ENCODE measurements around the gene MTHFD2L. TPM values are rescaled to one million over a fixed set of nuclear protein-coding genes. Genes with fewer than 3 reads are reported as not detected.

Gene MTHFD2L
- total RNA-seq, 1 experiment from 2014 or later, result 11.6 TPM

DNA sequence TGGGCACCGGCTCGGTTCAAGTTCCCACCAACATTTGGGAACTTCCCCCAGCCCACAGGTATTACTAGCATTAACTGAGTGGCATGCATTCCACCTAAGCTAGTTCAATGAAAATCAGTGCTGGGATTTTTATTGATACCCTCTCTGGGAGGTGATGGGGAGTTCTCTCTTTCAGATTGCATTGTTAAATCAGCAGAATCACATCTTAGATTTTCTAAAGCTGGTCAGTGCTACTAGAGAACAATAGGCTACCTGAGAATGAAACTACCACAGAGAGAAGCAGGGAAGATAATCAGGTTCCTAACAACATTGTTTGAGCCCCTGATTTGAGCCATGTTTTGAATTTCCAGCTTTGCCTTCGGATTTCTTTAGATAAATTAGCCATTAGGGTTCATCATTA is 166.3 kb downstream of the MTHFD2L start:
- H3K36me3 Mint-ChIP-seq (ENCODE audit: insufficient read depth in 1 of 3, low read depth in 3 of 3), result peaks cover 0 to 3% (median 0%) of the 10 kb centered on the region in 3 experiments; a peak in 1 of 7 replicates
- TF ChIP-seq, protein P1, sequence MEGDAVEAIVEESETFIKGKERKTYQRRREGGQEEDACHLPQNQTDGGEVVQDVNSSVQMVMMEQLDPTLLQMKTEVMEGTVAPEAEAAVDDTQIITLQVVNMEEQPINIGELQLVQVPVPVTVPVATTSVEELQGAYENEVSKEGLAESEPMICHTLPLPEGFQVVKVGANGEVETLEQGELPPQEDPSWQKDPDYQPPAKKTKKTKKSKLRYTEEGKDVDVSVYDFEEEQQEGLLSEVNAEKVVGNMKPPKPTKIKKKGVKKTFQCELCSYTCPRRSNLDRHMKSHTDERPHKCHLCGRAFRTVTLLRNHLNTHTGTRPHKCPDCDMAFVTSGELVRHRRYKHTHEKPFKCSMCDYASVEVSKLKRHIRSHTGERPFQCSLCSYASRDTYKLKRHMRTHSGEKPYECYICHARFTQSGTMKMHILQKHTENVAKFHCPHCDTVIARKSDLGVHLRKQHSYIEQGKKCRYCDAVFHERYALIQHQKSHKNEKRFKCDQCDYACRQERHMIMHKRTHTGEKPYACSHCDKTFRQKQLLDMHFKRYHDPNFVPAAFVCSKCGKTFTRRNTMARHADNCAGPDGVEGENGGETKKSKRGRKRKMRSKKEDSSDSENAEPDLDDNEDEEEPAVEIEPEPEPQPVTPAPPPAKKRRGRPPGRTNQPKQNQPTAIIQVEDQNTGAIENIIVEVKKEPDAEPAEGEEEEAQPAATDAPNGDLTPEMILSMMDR (conservative IDR thresholded peaks at IDR 0.05), result no peak
- Histone ChIP-seq H3K27ac (ENCODE audit: insufficient read length, low read depth, low read length) (no peak overlapping the region), H3K14ac (ENCODE audit: insufficient read depth, low read length) (no peak overlapping the region), H3K4me1 (ENCODE audit: insufficient read depth, low read length) (peaks cover 3% of the 10 kb centered on the region; the same call in 1 of the 2 replicates), H2BK120ac (ENCODE audit: low read depth, low read length, poor library complexity, severe bottlenecking) (no peak overlapping the region), H3K4ac (ENCODE audit: low read depth, low read length) (no peak overlapping the region), H3K4me2 (ENCODE audit: insufficient read depth, insufficient read length, low read length) (no peak overlapping the region), H3K9me3 (ENCODE audit: control insufficient read depth, low read depth, low read length) (no peaks in the 10 kb centered on the region), H2BK12ac (ENCODE audit: insufficient read length, low read depth, low read length) (no peak overlapping the region), H2AK5ac (ENCODE audit: insufficient read length, low read length) (no peak overlapping the region), H2BK20ac (ENCODE audit: low read depth, low read length, poor library complexity, severe bottlenecking) (no peak overlapping the region), H3T11ph (ENCODE audit: low read length) (no peak overlapping the region), H3K23ac (ENCODE audit: insufficient read length, low read depth, low read length) (no peak overlapping the region), H3K18ac (ENCODE audit: insufficient read length, low read depth, low read length) (no peak overlapping the region), H3K56ac (ENCODE audit: insufficient read length, low read depth, low read length) (no peak overlapping the region), H2BK5ac (ENCODE audit: insufficient read length, low read length) (no peak overlapping the region), H2AFZ (ENCODE audit: low read length) (no peak overlapping the region), H3K9ac (ENCODE audit: extremely low read depth, insufficient read length, low read length) (no peak overlapping the region), H4K5ac (ENCODE audit: insufficient read length, low read depth, low read length) (no peak overlapping the region), H3K79me2 (ENCODE audit: insufficient read depth, low read length) (no peaks in the 10 kb centered on the region), H3K27me3 (ENCODE audit: insufficient read depth, low read length) (no peaks in the 10 kb centered on the region), H3K23me2 (ENCODE audit: insufficient read length, low read depth, low read length, poor library complexity, severe bottlenecking) (no peaks in the 10 kb centered on the region), H4K91ac (ENCODE audit: insufficient read length, low read depth, low read length) (no peak overlapping the region), H4K20me1 (ENCODE audit: control insufficient read depth, insufficient read depth, insufficient read length) (no peaks in the 10 kb centered on the region), H2BK15ac (ENCODE audit: low read depth, low read length) (no peak overlapping the region), H3K79me1 (ENCODE audit: insufficient read depth, low read depth, low read length, poor library complexity, severe bottlenecking) (no peaks in the 10 kb centered on the region), H4K8ac (replicated peaks; ENCODE audit: insufficient read length, low read depth, low read length) (no peak overlapping the region)
- H3K27ac Mint-ChIP-seq, result no peak overlapping the region
- WGBS (ENCODE audit: extremely low coverage, insufficient read length, low lambda C conversion rate), result no CpG with 5 or more reads among the region's 3 CpGs
- DNase-seq, result no peak
- no peak overlapping the region for H3K4me3 Mint-ChIP-seq
- H3K27me3 Mint-ChIP-seq (ENCODE audit: low read depth), result no peaks in the 10 kb centered on the region
- peaks cover 19 to 21% of the 10 kb centered on the region in 2 experiments for H3K4me1 Mint-ChIP-seq
- peaks cover 0 to 4% of the 10 kb centered on the region in 2 experiments; a peak in 1 of 5 replicates for H3K9me3 Mint-ChIP-seq

Data from H9 (cell line).